Aorta (tissue), 5 donors: ENCODE results near the gene SHC1. TPM values are rescaled to one million over a fixed set of nuclear protein-coding genes. Genes with fewer than 3 reads are reported as not detected.

Experiments
- ATAC-seq: fragments of 200-7000 bp; cut with Tn5 transposase; one replicate; pipeline ENCODE4 v1.9.1; 2022; ENCODE audit warnings: moderate library complexity; ENCODE audit not compliant: low FRiP score
- DNase-seq, 2 donors: peaks; one replicate each; pipeline ENCODE4 v3.0.0-alpha.2; 2020
- H3K27ac ChIP-seq, 2 donors: one replicate each; pipeline ENCODE4 v1.5.1; 2013; ENCODE audit warnings: low read length in 2 of 2, mild to moderate bottlenecking in 2 of 2, moderate library complexity in 2 of 2, control low read depth in 1 of 2, inconsistent platforms in 1 of 2, low read depth in 1 of 2
- H3K27me3 ChIP-seq, 2 donors: one replicate each; pipeline ENCODE4 v1.6.1; 2013; ENCODE audit warnings: control low read depth in 1 of 2, low read length in 1 of 2, mild to moderate bottlenecking in 1 of 2, moderate library complexity in 1 of 2; ENCODE audit not compliant: insufficient read depth in 2 of 2, control insufficient read depth in 1 of 2
- H3K36me3 ChIP-seq, 2 donors: one replicate each; pipeline ENCODE4 v1.6.1; 2013; ENCODE audit warnings: control low read depth in 1 of 2, low read length in 1 of 2, mild to moderate bottlenecking in 1 of 2; ENCODE audit not compliant: insufficient read depth in 2 of 2, control insufficient read depth in 1 of 2
- H3K4me1 ChIP-seq, 2 donors: one replicate each; pipeline ENCODE4 v1.6.1; 2013; ENCODE audit warnings: low read length in 2 of 2, control low read depth in 1 of 2, mild to moderate bottlenecking in 1 of 2, moderate library complexity in 1 of 2; ENCODE audit not compliant: insufficient read depth in 2 of 2, control insufficient read depth in 1 of 2
- H3K4me3 ChIP-seq, 2 donors: one replicate each; pipeline ENCODE4 v1.5.1; 2013; ENCODE audit warnings: low read length in 2 of 2, control low read depth in 1 of 2, mild to moderate bottlenecking in 1 of 2
- H3K9me3 ChIP-seq: one replicate; pipeline ENCODE4 v1.6.1; 2013; ENCODE audit warnings: mild to moderate bottlenecking, low read length; ENCODE audit not compliant: control insufficient read depth
- WGBS, 2 donors: extraction: QIAGEN DNeasy Blood & Tissue Kit; methylation state at CpG; one replicate each; pipeline ENCODE4 v1.1.7; 2013; 5-methylcytosine and 5-hydroxymethylcytosine counted together
- intact Hi-C, 2 donors: fragments of 100-400 bp; cut with DNase I; formaldehyde crosslinking; loops; one replicate each; pipeline versions ENCODE4 v1.14.2 to v1.15.0; 2022
- polyA plus RNA-seq, 2 donors: library from polyadenylated mRNA; stranded (reverse); fragments of 200-250 nt; gene quantifications; one replicate each; pipeline ENCODE4 v1.2.3, GENCODE V29; 2013
- total RNA-seq, 2 donors: library from RNA; stranded (reverse); fragmentation: NEBNext Ultra II Directional; extraction: Animal tissue kit (Norgen Biotek cat#: 25700); gene quantifications; one replicate each; pipeline ENCODE4 v1.2.1, GENCODE V29; 2021
- donor health status: healthy with polysubstance abuse.
- donor health status: Bipolar disorder and iron deficiency.
- donor health status: DM: no; HTN: no; CAD: no.
- donor health status: DM: no; HTN: no; CAD: no.
- donor health status: DM: yes; HTN: yes; CAD: no.

Gene SHC1
- total and polyA plus RNA-seq, 4 donors, result 39.1 to 182 (median 172) TPM

- 18 to 27% methylated on average over 9 of the region's 9 CpGs for WGBS, 2 donors
- ATAC-seq, result no peak
- Histone ChIP-seq H3K27ac (no peak overlapping the region), H3K36me3 (no peaks in the 10 kb centered on the region), H3K4me1 (no peaks in the 10 kb centered on the region), H3K9me3 (no peaks in the 10 kb centered on the region), H3K4me3 (no peak overlapping the region), H3K27me3 (no peaks in the 10 kb centered on the region)
- no peak for DNase-seq
- intact Hi-C loops, result no loop called here
Observed at GRCh38 chr1:154944401-154945159, 26.0 kb downstream of the SHC1 start.

DNA sequence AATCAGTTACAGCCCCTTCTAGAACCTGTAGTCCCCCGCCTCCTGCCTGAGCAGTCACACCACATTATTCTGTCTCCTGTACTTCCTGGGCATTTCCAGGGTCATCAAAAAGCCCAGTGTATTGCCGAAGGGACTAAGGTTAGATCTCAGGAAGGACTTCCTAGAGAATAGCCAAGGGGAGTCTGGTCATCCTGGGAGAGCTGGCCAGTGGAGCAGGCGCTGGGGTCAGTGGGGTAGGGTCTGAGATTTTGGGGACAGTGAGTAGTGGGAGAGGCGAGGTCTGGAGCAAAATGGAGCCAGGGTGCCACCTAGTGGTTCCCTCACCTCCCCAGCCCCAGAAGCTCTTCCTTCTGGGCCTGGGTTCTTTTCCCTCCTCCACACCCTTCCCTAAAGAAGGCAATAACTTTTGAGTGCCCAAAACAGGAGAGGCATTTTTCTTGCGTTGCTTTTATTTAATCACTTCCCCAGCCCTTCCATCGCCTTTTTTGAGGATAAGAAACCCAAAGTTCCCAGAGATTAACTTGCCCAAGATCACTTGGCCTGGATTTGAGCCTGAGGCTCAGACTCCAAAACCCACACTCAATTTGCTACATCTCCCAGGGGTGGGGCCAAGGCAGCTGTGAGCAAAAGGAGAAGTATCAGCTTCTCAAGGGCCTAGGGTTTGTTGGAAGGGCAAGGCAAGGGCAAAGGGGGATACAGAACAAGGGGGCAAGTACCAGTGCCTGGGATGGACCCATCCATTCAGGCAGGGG, 26.7 kb downstream of the SHC1 start:
- H3K4me3 ChIP-seq, result no peak overlapping the region
- ATAC-seq (no peak), DNase-seq (no peak)
- no peak overlapping the region for H3K27ac ChIP-seq
- no peaks in the 10 kb centered on the region for H3K4me1 ChIP-seq
- H3K9me3 ChIP-seq, result no peaks in the 10 kb centered on the region
- H3K36me3 ChIP-seq, result no peaks in the 10 kb centered on the region
- 53 to 55% methylated on average over 6 of the region's 6 CpGs for WGBS, 2 donors
- no peaks in the 10 kb centered on the region for H3K27me3 ChIP-seq
- intact Hi-C loops, result no loop called here

GRCh38 chr1:154941333-154942013, 29.1 kb downstream of the SHC1 start:
- Histone ChIP-seq H3K4me1 (no peaks in the 10 kb centered on the region), H3K27me3 (no peaks in the 10 kb centered on the region), H3K36me3 (no peaks in the 10 kb centered on the region), H3K4me3 (no peak overlapping the region), H3K27ac (no peak overlapping the region), H3K9me3 (no peaks in the 10 kb centered on the region)
- no peak for ATAC-seq
- WGBS, 2 donors, result 58 to 59% methylated on average over 5 of the region's 5 CpGs
- DNase-seq, result no peak
- intact Hi-C loops, result no loop called here

DNA sequence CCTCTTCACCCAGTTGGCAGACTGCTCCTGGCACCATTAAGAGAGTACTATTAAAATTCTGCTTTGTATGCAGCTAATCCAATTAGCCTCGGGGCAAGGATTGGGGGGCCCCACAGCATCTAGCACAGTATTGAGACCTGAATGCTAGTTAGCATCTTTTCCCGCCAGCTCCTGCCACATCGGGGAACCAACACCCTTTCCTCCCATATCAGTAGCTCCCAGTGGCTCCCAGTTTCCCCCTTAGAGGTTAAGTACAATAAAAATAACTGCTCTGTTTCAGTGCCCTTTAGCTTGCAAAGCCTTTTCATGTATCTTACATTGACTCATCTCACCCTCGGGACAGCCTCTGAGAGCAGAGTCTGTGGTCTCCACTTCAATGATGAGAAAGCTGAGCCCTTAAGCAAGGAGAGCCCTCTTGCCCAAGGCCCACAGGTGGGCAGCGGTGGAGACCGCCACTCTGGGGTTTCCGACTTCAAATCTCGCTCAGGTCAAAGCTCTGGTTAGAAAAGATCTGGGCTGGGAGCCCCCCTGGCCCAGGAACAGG, 29.8 kb downstream of the SHC1 start:
- no peak overlapping the region for H3K27ac ChIP-seq
- ATAC-seq (no peak), DNase-seq (no peak)
- WGBS, 2 donors, result 84 to 87% methylated on average over 8 of the region's 8 CpGs
- H3K4me1 ChIP-seq, result no peaks in the 10 kb centered on the region
- H3K27me3 ChIP-seq, result no peaks in the 10 kb centered on the region
- H3K36me3 ChIP-seq, result no peaks in the 10 kb centered on the region
- H3K9me3 ChIP-seq, result no peaks in the 10 kb centered on the region
- no peak overlapping the region for H3K4me3 ChIP-seq
- intact Hi-C loops, result no loop called here

- Histone ChIP-seq H3K4me1 (no peaks in the 10 kb centered on the region), H3K27ac (no peak overlapping the region)
Observed at GRCh38 chr1:154940213-154940560, 30.4 kb downstream of the SHC1 start.

DNA sequence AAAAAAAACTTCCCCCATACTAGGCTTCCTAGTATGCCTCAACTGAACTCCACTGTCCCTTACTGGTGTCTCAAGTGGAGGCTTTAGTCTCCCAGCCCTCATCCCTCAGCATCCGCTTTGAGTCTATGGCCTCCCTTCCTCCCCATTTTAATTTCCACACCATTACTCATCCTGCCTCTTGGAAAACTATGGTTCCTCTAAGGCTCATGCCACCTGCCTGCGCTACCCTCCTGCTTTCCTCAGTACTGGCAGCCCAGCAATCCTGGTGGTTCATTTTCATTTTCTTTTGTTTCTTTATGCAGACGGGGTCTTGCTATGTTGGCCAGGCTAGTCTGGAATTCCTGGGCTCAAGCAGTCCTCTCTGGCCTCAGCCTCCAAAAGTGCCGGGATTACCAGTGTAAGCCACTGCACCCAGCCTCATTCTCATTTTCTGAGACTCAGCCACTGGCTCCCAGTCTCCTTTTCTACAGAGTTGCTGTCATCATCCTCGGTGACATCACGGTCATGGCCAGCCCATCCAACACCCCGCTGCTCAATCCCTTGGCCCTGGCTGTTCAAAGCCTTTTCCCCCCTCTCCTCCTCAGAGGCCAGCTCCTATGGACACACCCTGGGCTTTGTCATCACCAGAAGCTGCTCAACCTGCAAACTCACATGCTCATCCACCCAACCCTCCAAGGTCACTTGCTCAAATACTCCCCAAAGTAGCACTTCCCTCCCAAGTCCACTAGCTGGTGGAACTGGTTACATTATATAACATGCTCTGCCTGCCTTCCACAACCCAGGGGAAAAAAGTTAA, 31.7 kb downstream of the SHC1 start:
- 88 to 92% methylated on average over 7 of the region's 7 CpGs for WGBS, 2 donors
- no peaks in the 10 kb centered on the region for H3K4me1 ChIP-seq
- no peaks in the 10 kb centered on the region for H3K36me3 ChIP-seq
- peak overlapping the region in 1 of 2 donors; percentile 9 for H3K27ac ChIP-seq
- H3K4me3 ChIP-seq, result no peak overlapping the region
- DNase-seq (peak in 1 of 2 donors; percentile 32), ATAC-seq (no peak)
- intact Hi-C loops, result loop anchor here in 1 of 2 donors (5.0 kb wide), 2 partner anchors 63 to 382 kb away; partner anchors contain the start of genes UBE2Q1 and ZBTB7B
- H3K27me3 ChIP-seq, result no peaks in the 10 kb centered on the region
- H3K9me3 ChIP-seq, result no peaks in the 10 kb centered on the region

More at GRCh38 chr1:154940213-154940560, 30.4 kb downstream of the SHC1 start:
- intact Hi-C loops, result no loop called here
- ATAC-seq (no peak), DNase-seq (no peak)
- Histone ChIP-seq H3K9me3 (no peaks in the 10 kb centered on the region), H3K27me3 (no peaks in the 10 kb centered on the region), H3K4me3 (no peak overlapping the region), H3K36me3 (no peaks in the 10 kb centered on the region)
- 87 to 95% methylated on average over 1 of the region's 1 CpG for WGBS, 2 donors

- intact Hi-C loops, result loop anchor here in 1 of 2 donors (5.0 kb wide), 2 partner anchors 64 to 381 kb away; partner anchors contain the start of genes UBE2Q1 and ZBTB7B
- no peak for ATAC-seq
- WGBS, 2 donors, result 76 to 81% methylated on average over 8 of the region's 8 CpGs
Observed at GRCh38 chr1:154937988-154938386, 32.6 kb downstream of the SHC1 start.

More at GRCh38 chr1:154937988-154938386, 32.6 kb downstream of the SHC1 start:
- H3K27me3 ChIP-seq, result no peaks in the 10 kb centered on the region
- no peaks in the 10 kb centered on the region for H3K36me3 ChIP-seq
- peak overlapping the region in 1 of 2 donors; percentile 12 for H3K4me3 ChIP-seq
- H3K9me3 ChIP-seq, result no peaks in the 10 kb centered on the region
- DNase-seq, result peak in 1 of 2 donors; percentile 40
- H3K27ac ChIP-seq, result peak overlapping the region; percentile 68 to 86
- H3K4me1 ChIP-seq, result no peaks in the 10 kb centered on the region
